A549 (cell line): ENCODE results near the gene APOBEC3C. TPM values are rescaled to one million over a fixed set of nuclear protein-coding genes. Genes with fewer than 3 reads are reported as not detected.
"Not testable (repeated sequence)": the region's sequence is repeated elsewhere in the genome, so short reads cannot be mapped to it uniquely, and the experiment has no call there.

Source experiments
- ATAC-seq, 2 experiments: fragments of 200-7000 bp in 1 of 2; fragments of >200 bp in 1 of 2; cut with Nextera tagmentation in 1 of 2; cut with Tn5 transposase in 1 of 2; 3 replicates each; pipeline versions ENCODE4 v1.8.0 to v1.9.1; 2018 to 2020; ENCODE audit warnings: mild to moderate bottlenecking in 1 of 2, moderate library complexity in 1 of 2
- CTCF ChIA-PET: fragments of 300-600 bp; sonication (Branson Sonifier 250); formaldehyde crosslinking; extraction: SDS; loops from one replicate; lab custom pipeline; 2021; ENCODE audit warnings: antibody characterized with exemption, inconsistent platforms; lab: Yijun Ruan, JAX
- POLR2A ChIA-PET: fragments of 350-600 bp; formaldehyde crosslinking; extraction: SDS; loops from one replicate; lab custom pipeline; 2021; ENCODE audit warnings: antibody characterized with exemption, inconsistent platforms; lab: Yijun Ruan, JAX
- DNase-seq, 2 experiments: peaks; one replicate each; pipeline versions ENCODE4 v3.0.0 to v3.0.0-alpha.2; 2011 to 2016; ENCODE audit warnings: low read depth in 1 of 2, low spot score in 1 of 2
- FAIRE-seq: peaks from 2 replicates; lab custom pipeline; 2011; peaks lifted over from hg19 to GRCh38; lab: Jason Lieb, UNC
- H3K27ac ChIP-seq, 2 experiments: fragments of >200 bp; sonication (Bioruptor Twin); formaldehyde crosslinking; 3 replicates each; pipeline ENCODE4 v1.5.1; 2016 to 2017
- H3K4me1 ChIP-seq: fragments of >200 bp; sonication (Bioruptor Twin); formaldehyde crosslinking; 3 replicates; pipeline ENCODE4 v1.6.1; 2016
- H3K4me2 ChIP-seq: fragments of >200 bp; sonication (Bioruptor Twin); formaldehyde crosslinking; 3 replicates; pipeline ENCODE4 v1.6.1; 2016
- H3K4me3 ChIP-seq: fragments of >200 bp; sonication (Bioruptor Twin); formaldehyde crosslinking; 3 replicates; pipeline ENCODE4 v1.5.1; 2016
- H3K9me3 ChIP-seq: fragments of >200 bp; sonication (Bioruptor Twin); formaldehyde crosslinking; 3 replicates; pipeline ENCODE4 v1.6.1; 2016
- CEBPB ChIP-seq, 2 experiments: fragments of >200 bp in 1 of 2; sonication (Bioruptor Twin) in 1 of 2; formaldehyde crosslinking in 1 of 2; IDR thresholded peaks; 2 replicates each; pipeline ENCODE4 v1.6.1; 2012 to 2016
- E2F6 ChIP-seq: IDR thresholded peaks from 2 replicates; pipeline ENCODE4 v1.6.1; 2012; ENCODE audit warnings: low read depth, borderline replicate concordance
- ESRRA ChIP-seq: fragments of 150-350 bp; IDR thresholded peaks from 2 replicates; pipeline ENCODE4 v1.6.1; 2014; ENCODE audit warnings: mild to moderate bottlenecking, low read length, borderline replicate concordance
- GATA3 ChIP-seq: IDR thresholded peaks from 2 replicates; pipeline ENCODE4 v1.6.1; 2012; ENCODE audit warnings: borderline replicate concordance
- HOXA7 ChIP-seq: fragments of 250-450 bp; sonication (Bioruptor Pico); IDR thresholded peaks from 2 replicates; pipeline ENCODE4 v1.5.0; 2020; ENCODE audit warnings: mild to moderate bottlenecking, moderate library complexity
- HOXB13 ChIP-seq: fragments of 250-450 bp; sonication (Bioruptor Pico); IDR thresholded peaks from 2 replicates; pipeline ENCODE4 v1.5.0; 2020; ENCODE audit warnings: low read depth, mild to moderate bottlenecking, moderate library complexity
- HOXB5 ChIP-seq: fragments of 250-450 bp; sonication (Bioruptor Pico); IDR thresholded peaks from 2 replicates; pipeline ENCODE4 v1.5.0; 2020; ENCODE audit warnings: mild to moderate bottlenecking, moderate library complexity
- MAZ ChIP-seq: fragments of 150-350 bp; IDR thresholded peaks from 2 replicates; pipeline ENCODE4 v1.6.1; 2014; ENCODE audit warnings: antibody characterized with exemption, low read depth, low read length, borderline replicate concordance
- MYC ChIP-seq: IDR thresholded peaks from 2 replicates; pipeline ENCODE4 v1.6.1; 2012; ENCODE audit warnings: mild to moderate bottlenecking, inconsistent platforms, low read length, improper control_type of control experiment, borderline replicate concordance
- NFE2L2 ChIP-seq: fragments of 150-350 bp; conservative IDR thresholded peaks from 2 replicates; pipeline ENCODE4 v1.6.1; 2014; ENCODE audit warnings: low read length
- PHF8 ChIP-seq: fragments of 200-600 bp; sonication (generic); IDR thresholded peaks from 2 replicates; pipeline ENCODE4 v1.6.1; 2016; ENCODE audit warnings: low read depth, mild to moderate bottlenecking, antibody characterized with exemption, moderate library complexity, borderline replicate concordance
- POLR2A ChIP-seq: IDR thresholded peaks from 2 replicates; pipeline ENCODE4 v1.6.1; 2012; ENCODE audit warnings: mild to moderate bottlenecking, low read length
- RFX5 ChIP-seq: fragments of 450-650 bp; IDR thresholded peaks from 2 replicates; pipeline ENCODE4 v1.7.1; 2014; ENCODE audit warnings: antibody characterized with exemption, mild to moderate bottlenecking, moderate library complexity
- ZNF302 ChIP-seq: fragments of 250-450 bp; sonication (Bioruptor Pico); IDR thresholded peaks from 2 replicates; pipeline ENCODE4 v1.9.0; 2021; ENCODE audit warnings: inconsistent platforms, mild to moderate bottlenecking, moderate library complexity
- ZSCAN20 ChIP-seq: fragments of 250-450 bp; sonication (Bioruptor Pico); IDR thresholded peaks from 2 replicates; pipeline ENCODE4 v1.8.0; 2022; ENCODE audit warnings: mild to moderate bottlenecking, moderate library complexity
- WGBS: methylation state at CpG from one replicate; pipeline ENCODE4 v1.1.6; 2017; ENCODE audit errors: missing lambda C conversion rate; 5-methylcytosine and 5-hydroxymethylcytosine counted together
- polyA plus RNA-seq, 4 experiments: library from polyadenylated mRNA; depleted of rRNA in 3 of 4; stranded (reverse); fragments of >200 nt; fragmentation: RNase III in 1 of 4; extraction: RNeasy Plus Mini Kit Qiagen cat#74134 plus additional on column Dnase treatment in 1 of 4; gene quantifications; 2 replicates in 3 of 4; 3 replicates in 1 of 4; pipeline ENCODE4 v1.2.3, GENCODE V29; 2011 to 2017
- TF ChIP-seq, protein P1 (sequence below): fragments of >200 bp; sonication (Bioruptor Twin); formaldehyde crosslinking; IDR thresholded peaks from 3 replicates; pipeline ENCODE4 v1.5.1; 2016
- TF ChIP-seq, protein P2 (sequence below): fragments of 150-350 bp; IDR thresholded peaks from 2 replicates; pipeline ENCODE4 v1.6.1; 2014; ENCODE audit warnings: low read depth, mild to moderate bottlenecking, low read length
- TF ChIP-seq, protein P3 (sequence below): IDR thresholded peaks from 2 replicates; pipeline ENCODE4 v1.6.1; 2012

Gene APOBEC3C
- polyA plus RNA-seq, 2 of the 4 experiments (the other 2 are of a cell fraction), result 15.1 to 31.7 TPM

GRCh38 chr22:39040538-39041296 is 26.7 kb downstream of the APOBEC3C start, which contains the start of gene APOBEC3F:
APOBEC3F (plus strand) TSS chr22:39040864; CDS start chr22:39040961, 97 bp downstream.
- DNase-seq, result peak in 1 of 2 experiments; percentile 40
- POLR2A ChIA-PET, result not testable (repeated sequence)

GRCh38 chr22:39041908-39042307 is 27.9 kb downstream of the APOBEC3C start:
- no peak for FAIRE-seq

More at GRCh38 chr22:39040538-39041296, 26.7 kb downstream of the APOBEC3C start, which contains the start of gene APOBEC3F:
- ATAC-seq, result peak; percentile 92 to 93
- Histone ChIP-seq H3K4me2 (peak within 1 kb of the TSS; percentile 93), H3K27ac (peak within 1 kb of the TSS; percentile 94 to 95), H3K4me3 (peak within 1 kb of the TSS; percentile 67)
- H3K4me1 ChIP-seq, FAIRE-seq, H3K9me3 ChIP-seq, CTCF ChIA-PET: not testable (repeated sequence)
- TF ChIP-seq POLR2A, result 0 out of 2 replicates have a peak, but pooled peaks have one; percentile 14
- 9% methylated on average over 9 of the region's 21 CpGs for WGBS

DNA sequence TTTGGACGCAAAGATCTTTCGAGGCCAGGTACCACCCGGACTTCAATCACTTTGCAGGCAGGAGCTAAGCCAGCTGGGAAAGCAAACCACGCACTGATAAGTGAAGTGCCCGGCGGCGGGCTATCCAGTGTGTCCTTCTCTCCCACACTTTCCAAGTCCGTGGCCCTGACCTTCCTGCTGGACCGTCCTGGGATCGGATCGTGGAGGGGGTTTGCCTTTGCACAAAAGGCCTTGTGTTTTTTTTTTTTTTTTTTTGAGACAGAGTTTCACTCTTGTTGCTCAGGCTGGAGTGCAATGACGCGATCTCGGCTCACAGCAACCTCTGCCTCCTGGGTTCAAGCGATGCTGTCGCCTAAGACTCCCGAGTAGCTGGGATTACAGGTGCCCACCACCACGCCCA is 29.0 kb downstream of the APOBEC3C start:
- FAIRE-seq, DNase-seq, H3K4me3 ChIP-seq, POLR2A ChIA-PET, H3K4me1 ChIP-seq, H3K27ac ChIP-seq, H3K9me3 ChIP-seq, ATAC-seq, H3K4me2 ChIP-seq: not testable (repeated sequence)
- CTCF ChIA-PET, result interaction anchor here (1.6 kb wide), 1 partner anchor 173 kb away, joined by 3 read pairs; no protein-coding TSS in a partner anchor
- 94% methylated on average over 15 of the region's 18 CpGs for WGBS

More at GRCh38 chr22:39041908-39042307, 27.9 kb downstream of the APOBEC3C start:
- 97% methylated on average over 7 of the region's 7 CpGs for WGBS
- DNase-seq (no peak), ATAC-seq (no peak)
- ChIA-PET CTCF (no interaction called here), POLR2A (no interaction called here)
- Histone ChIP-seq H3K4me1 (0 out of 3 replicates have a peak, but pooled peaks cover 6% of the 10 kb centered on the region), H3K27ac (no peak overlapping the region), H3K4me2 (peak overlapping the region; percentile 93; the same call in 2 of the 3 replicates), H3K9me3 (no peaks in the 10 kb centered on the region), H3K4me3 (no peak overlapping the region)
- TF ChIP-seq HOXB13 (CRISPR knock-in tag), result no peak
- no peak for TF ChIP-seq MYC
- TF ChIP-seq NFE2L2, result no peak
- TF ChIP-seq, protein P1, sequence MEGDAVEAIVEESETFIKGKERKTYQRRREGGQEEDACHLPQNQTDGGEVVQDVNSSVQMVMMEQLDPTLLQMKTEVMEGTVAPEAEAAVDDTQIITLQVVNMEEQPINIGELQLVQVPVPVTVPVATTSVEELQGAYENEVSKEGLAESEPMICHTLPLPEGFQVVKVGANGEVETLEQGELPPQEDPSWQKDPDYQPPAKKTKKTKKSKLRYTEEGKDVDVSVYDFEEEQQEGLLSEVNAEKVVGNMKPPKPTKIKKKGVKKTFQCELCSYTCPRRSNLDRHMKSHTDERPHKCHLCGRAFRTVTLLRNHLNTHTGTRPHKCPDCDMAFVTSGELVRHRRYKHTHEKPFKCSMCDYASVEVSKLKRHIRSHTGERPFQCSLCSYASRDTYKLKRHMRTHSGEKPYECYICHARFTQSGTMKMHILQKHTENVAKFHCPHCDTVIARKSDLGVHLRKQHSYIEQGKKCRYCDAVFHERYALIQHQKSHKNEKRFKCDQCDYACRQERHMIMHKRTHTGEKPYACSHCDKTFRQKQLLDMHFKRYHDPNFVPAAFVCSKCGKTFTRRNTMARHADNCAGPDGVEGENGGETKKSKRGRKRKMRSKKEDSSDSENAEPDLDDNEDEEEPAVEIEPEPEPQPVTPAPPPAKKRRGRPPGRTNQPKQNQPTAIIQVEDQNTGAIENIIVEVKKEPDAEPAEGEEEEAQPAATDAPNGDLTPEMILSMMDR, result no peak
- no peak for TF ChIP-seq RFX5
- TF ChIP-seq GATA3, result no peak
- TF ChIP-seq MAZ, result no peak
- TF ChIP-seq HOXB5, result no peak
- no peak for TF ChIP-seq PHF8
- no peak for TF ChIP-seq CEBPB (IDR thresholded peaks at IDR 0.05)
- TF ChIP-seq HOXA7, result no peak
- TF ChIP-seq ZSCAN20 (CRISPR knock-in tag), result no peak
- no peak for TF ChIP-seq ESRRA
- TF ChIP-seq, protein P2, sequence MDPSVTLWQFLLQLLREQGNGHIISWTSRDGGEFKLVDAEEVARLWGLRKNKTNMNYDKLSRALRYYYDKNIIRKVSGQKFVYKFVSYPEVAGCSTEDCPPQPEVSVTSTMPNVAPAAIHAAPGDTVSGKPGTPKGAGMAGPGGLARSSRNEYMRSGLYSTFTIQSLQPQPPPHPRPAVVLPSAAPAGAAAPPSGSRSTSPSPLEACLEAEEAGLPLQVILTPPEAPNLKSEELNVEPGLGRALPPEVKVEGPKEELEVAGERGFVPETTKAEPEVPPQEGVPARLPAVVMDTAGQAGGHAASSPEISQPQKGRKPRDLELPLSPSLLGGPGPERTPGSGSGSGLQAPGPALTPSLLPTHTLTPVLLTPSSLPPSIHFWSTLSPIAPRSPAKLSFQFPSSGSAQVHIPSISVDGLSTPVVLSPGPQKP, result no peak
- TF ChIP-seq, protein P3, sequence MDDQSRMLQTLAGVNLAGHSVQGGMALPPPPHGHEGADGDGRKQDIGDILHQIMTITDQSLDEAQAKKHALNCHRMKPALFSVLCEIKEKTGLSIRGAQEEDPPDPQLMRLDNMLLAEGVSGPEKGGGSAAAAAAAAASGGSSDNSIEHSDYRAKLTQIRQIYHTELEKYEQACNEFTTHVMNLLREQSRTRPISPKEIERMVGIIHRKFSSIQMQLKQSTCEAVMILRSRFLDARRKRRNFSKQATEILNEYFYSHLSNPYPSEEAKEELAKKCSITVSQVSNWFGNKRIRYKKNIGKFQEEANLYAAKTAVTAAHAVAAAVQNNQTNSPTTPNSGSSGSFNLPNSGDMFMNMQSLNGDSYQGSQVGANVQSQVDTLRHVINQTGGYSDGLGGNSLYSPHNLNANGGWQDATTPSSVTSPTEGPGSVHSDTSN, result no peak
- TF ChIP-seq ZNF302 (CRISPR knock-in tag), result no peak
- TF ChIP-seq E2F6, result no peak

DNA sequence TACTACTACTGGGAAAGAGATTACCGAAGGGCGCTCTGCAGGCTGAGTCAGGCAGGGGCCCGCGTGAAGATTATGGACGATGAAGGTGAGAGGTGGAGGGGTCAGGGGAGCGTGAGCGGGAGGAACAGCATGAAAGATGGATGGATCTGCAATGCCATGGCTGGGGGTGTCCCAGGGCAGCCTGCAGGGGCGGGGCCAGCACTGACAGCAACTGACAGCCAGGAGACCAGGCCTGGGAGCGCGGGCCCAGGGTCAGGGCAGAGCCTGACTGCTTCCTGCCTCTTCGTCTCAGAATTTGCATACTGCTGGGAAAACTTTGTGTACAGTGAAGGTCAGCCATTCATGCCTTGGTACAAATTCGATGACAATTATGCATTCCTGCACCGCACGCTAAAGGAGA is 31.1 kb downstream of the APOBEC3C start:
- H3K9me3 ChIP-seq, H3K4me2 ChIP-seq, DNase-seq, CTCF ChIA-PET, POLR2A ChIA-PET, FAIRE-seq, H3K4me3 ChIP-seq, H3K4me1 ChIP-seq, H3K27ac ChIP-seq, ATAC-seq: not testable (repeated sequence)
- 86% methylated on average over 14 of the region's 14 CpGs for WGBS

GRCh38 chr22:39049486-39049885 is 35.4 kb downstream of the APOBEC3C start:
- H3K4me2 ChIP-seq, POLR2A ChIA-PET, H3K4me1 ChIP-seq, H3K4me3 ChIP-seq, H3K9me3 ChIP-seq, DNase-seq, ATAC-seq, H3K27ac ChIP-seq, FAIRE-seq: not testable (repeated sequence)
- 92% methylated on average over 7 of the region's 7 CpGs for WGBS
- CTCF ChIA-PET, result interaction anchor here (0.7 kb wide), 1 partner anchor 196 kb away, joined by 3 read pairs; no protein-coding TSS in a partner anchor
